Measurements from ENCODE around the gene FOLR2. TPM values are rescaled to one million over a fixed set of nuclear protein-coding genes. Genes with fewer than 3 reads are reported as not detected.

FOLR2 gene
- total RNA-seq, 4 donors from 2014 or later: 5.3 to 28.6 (median 9.7) TPM

DNA sequence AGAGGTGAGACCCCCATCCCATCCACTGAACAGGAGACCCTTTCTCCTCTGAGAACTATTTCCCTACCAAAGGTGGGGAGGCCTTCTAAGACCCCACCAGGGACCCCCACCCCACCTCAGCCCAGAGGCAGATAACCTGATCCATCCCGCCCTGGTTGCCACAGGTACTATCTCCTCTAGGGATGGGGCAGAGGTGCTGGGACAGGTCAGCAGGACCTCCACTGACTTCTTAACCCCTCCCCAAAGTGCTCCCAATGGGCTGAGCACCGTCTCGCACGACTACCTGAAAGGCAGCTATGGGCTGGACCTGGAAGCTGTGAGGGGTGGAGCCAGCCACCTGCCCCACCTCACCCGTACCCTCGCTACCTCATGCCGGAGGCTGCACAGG lies 12.2 kb downstream of the FOLR2 start:
- intact Hi-C loops (cut with DNase I): loop anchor here (10.0 kb wide), 1 partner anchor 124 kb away; the partner anchor contains the start of genes LAMTOR1 and TOMT
- WGBS, 2 donors: 82 to 90% methylated on average over 7 of the region's 7 CpGs
- Histone ChIP-seq H3K9me3 (no peaks in the 10 kb centered on the region), H3K4me1 (peaks cover 14 to 15% of the 10 kb centered on the region in 2 donors), H3K4me3 (replicated peaks in 1 of 3) (no peak overlapping the region), H3K27me3 (no peaks in the 10 kb centered on the region), H3K36me3 (peaks cover 53% of the 10 kb centered on the region in 2 donors), H3K27ac (no peak overlapping the region)
- DNase-seq: no peak
- TF ChIP-seq, protein P1, sequence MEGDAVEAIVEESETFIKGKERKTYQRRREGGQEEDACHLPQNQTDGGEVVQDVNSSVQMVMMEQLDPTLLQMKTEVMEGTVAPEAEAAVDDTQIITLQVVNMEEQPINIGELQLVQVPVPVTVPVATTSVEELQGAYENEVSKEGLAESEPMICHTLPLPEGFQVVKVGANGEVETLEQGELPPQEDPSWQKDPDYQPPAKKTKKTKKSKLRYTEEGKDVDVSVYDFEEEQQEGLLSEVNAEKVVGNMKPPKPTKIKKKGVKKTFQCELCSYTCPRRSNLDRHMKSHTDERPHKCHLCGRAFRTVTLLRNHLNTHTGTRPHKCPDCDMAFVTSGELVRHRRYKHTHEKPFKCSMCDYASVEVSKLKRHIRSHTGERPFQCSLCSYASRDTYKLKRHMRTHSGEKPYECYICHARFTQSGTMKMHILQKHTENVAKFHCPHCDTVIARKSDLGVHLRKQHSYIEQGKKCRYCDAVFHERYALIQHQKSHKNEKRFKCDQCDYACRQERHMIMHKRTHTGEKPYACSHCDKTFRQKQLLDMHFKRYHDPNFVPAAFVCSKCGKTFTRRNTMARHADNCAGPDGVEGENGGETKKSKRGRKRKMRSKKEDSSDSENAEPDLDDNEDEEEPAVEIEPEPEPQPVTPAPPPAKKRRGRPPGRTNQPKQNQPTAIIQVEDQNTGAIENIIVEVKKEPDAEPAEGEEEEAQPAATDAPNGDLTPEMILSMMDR (IDR thresholded peaks at IDR 0.05): no peak
- TF ChIP-seq POLR2A (IDR thresholded peaks at IDR 0.05): no peak

DNA sequence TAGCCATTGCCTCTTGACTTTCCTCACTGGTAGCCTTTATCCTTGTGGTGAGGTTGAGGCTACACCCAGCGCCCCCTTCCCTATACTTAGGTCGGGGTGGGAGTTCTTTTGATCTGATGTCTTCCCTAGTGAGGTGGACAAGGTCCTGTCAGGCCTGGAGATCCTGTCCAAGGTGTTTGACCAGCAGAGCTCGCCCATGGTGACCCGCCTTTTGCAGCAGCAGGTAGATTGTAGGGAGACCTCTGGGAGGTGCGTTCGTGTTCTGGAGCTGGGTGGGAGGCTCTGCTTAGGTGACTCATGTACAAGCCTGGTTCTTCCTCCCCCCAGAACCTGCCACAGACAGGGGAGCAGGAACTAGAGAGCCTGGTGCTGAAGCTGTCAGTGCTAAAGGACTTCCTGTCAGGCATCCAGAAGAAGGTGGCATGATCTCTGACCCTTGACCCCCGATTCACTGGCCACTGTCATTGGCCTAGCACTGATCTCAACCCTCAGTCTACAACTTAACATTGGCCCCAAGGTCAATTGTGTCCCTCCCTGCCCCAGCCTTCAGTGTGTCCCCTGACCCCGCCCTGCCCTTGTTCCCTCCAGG lies 12.8 kb downstream of the FOLR2 start:
- Histone ChIP-seq H3K27me3 (no peaks in the 10 kb centered on the region), H3K36me3 (peaks cover 59% of the 10 kb centered on the region in 2 donors), H3K9me3 (no peaks in the 10 kb centered on the region), H3K4me3 (replicated peaks in 1 of 3) (no peak overlapping the region), H3K4me1 (peaks cover 14 to 15% of the 10 kb centered on the region in 2 donors), H3K27ac (no peak overlapping the region)
- intact Hi-C loops (cut with DNase I): loop anchor here (10.0 kb wide), 1 partner anchor 125 kb away; the partner anchor contains the start of genes LAMTOR1 and TOMT
- DNase-seq: no peak
- WGBS, 2 donors: 86 to 94% methylated on average over 7 to 8 of the region's 8 CpGs
- TF ChIP-seq, protein P1 (IDR thresholded peaks at IDR 0.05): no peak
- TF ChIP-seq POLR2A (IDR thresholded peaks at IDR 0.05): no peak

DNA sequence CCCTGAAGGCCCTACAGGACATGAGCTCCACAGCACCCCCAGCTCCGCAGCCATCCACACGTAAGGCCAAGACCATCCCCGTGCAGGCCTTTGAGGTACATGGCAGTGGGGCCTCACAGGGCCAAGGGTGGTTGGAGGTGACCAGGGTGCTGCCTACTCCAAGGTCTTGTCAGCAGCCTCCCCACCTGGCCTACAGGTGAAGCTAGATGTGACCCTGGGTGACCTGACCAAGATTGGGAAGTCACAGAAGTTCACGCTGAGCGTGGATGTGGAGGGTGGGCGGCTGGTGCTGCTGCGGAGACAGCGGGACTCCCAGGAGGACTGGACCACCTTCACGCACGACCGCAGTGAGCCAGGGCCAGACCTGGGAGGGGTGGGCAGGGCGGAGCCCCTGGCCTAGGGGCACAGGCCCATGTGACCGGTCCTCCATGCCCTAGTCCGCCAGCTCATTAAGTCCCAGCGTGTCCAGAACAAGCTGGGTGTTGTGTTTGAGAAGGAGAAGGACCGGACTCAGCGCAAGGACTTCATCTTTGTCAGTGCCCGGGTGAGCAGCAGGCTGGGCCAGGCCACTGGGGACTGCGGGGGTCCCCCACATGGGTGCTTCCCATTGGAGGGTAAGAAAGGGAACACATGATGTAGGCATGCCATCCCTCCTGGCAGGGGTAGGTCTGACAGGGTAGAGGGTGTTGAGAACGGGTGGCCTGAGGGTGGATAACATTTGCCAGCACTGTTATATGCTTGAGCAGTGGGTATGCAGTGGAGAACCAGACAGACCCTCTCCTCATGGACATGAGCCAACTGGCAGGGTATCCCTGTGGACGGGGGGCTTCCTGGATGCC lies 13.6 kb downstream of the FOLR2 start:
- peaks cover 13 to 15% of the 10 kb centered on the region in 2 donors for H3K4me1 ChIP-seq
- no peak for DNase-seq
- intact Hi-C loops (cut with DNase I): loop anchor here (10.0 kb wide), 2 partner anchors 125 to 195 kb away; partner anchors contain the start of genes LAMTOR1 and TOMT

GRCh38 chr11:72230764-72231365 lies 14.3 kb downstream of the FOLR2 start:
- DNase-seq: no peak
- TF ChIP-seq, protein P1 (IDR thresholded peaks at IDR 0.05): no peak
- 91 to 94% methylated on average over 16 of the region's 18 CpGs for WGBS, 2 donors
- H3K27me3 ChIP-seq: no peaks in the 10 kb centered on the region
- H3K27ac ChIP-seq: no peak overlapping the region
- intact Hi-C loops (cut with DNase I): loop anchor here (10.0 kb wide), 1 partner anchor 194 kb away; no protein-coding TSS in a partner anchor
- H3K4me1 ChIP-seq: peaks cover 6 to 9% of the 10 kb centered on the region in 2 donors
- no peak overlapping the region for H3K4me3 ChIP-seq (replicated peaks in 1 of 3)
- no peaks in the 10 kb centered on the region for H3K9me3 ChIP-seq
- peaks cover 69 to 72% of the 10 kb centered on the region in 2 donors for H3K36me3 ChIP-seq

More for the DNA sequence above, 13.6 kb downstream of the FOLR2 start:
- peaks cover 61 to 65% of the 10 kb centered on the region in 2 donors for H3K36me3 ChIP-seq
- WGBS, 2 donors: 96 to 97% methylated on average over 18 to 19 of the region's 21 CpGs
- no peak for TF ChIP-seq POLR2A (IDR thresholded peaks at IDR 0.05)
- TF ChIP-seq, protein P1 (IDR thresholded peaks at IDR 0.05): no peak
- H3K4me3 ChIP-seq (replicated peaks in 1 of 3): no peak overlapping the region
- no peaks in the 10 kb centered on the region for H3K27me3 ChIP-seq
- H3K27ac ChIP-seq: no peak overlapping the region
- no peaks in the 10 kb centered on the region for H3K9me3 ChIP-seq

Measured in thyroid gland (tissue), 4 donors.